Measurements from ENCODE around the gene SPRED3.

SPRED3 gene

DNA sequence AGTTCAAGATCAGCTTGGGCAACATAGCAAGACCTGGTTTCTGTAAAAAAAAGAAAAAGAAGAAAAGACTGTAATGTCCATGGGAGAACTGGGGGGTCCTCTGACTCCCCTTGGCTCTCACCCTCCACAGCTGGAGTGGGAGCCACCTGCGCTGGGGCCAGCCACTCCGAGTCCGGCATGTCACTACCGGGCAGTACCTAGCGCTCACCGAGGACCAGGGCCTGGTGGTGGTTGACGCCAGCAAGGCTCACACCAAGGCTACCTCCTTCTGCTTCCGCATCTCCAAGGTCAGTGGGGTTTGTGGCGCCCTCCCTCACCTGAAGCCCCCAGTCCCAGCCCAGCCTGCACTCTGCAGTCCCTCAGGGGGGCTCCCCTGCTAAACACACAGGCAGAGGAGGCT is 59.7 kb downstream of the SPRED3 start:
- no peaks in the 10 kb centered on the region for H3K79me2 ChIP-seq (ENCODE audit: control insufficient read depth, insufficient read depth, low read length, unreplicated experiment)
- no peaks in the 10 kb centered on the region for H3K27me3 ChIP-seq (ENCODE audit: insufficient read depth, low read length)
- H3K27ac ChIP-seq (ENCODE audit: low read depth, low read length): no peak overlapping the region
- no peak overlapping the region for H2AFZ ChIP-seq (ENCODE audit: low read length, unreplicated experiment)
- no peaks in the 10 kb centered on the region for H3K4me1 ChIP-seq (ENCODE audit: control insufficient read depth, insufficient read depth, low read length, unreplicated experiment)
- no peaks in the 10 kb centered on the region for H3K36me3 ChIP-seq (ENCODE audit: insufficient read depth, low read length)
- no peak overlapping the region for H3K4me3 ChIP-seq (ENCODE audit: low read depth, low read length)

Data from ACC112 (cell line).